Upper lobe of left lung (tissue), 6 donors: Measurements from ENCODE around the gene ALCAM. TPM values are rescaled to one million over a fixed set of nuclear protein-coding genes. Genes with fewer than 3 reads are reported as not detected.

Source experiments
- ATAC-seq, 2 donors: fragments of 200-7000 bp; cut with Tn5 transposase; one replicate each; pipeline ENCODE4 v1.9.1; 2022; ENCODE audit warnings: mild to moderate bottlenecking in 2 of 2, moderate library complexity in 2 of 2; ENCODE audit not compliant: low FRiP score in 2 of 2
- DNase-seq, 2 donors: peaks; one replicate each; pipeline ENCODE4 v3.0.0-alpha.2; 2019 to 2020
- H3K27ac ChIP-seq, 4 donors: fragments of 200-600 bp; sonication (generic); one replicate each; pipeline ENCODE4 v1.5.1; 2016 to 2019
- H3K27me3 ChIP-seq, 4 donors: fragments of 200-600 bp; sonication (generic); one replicate each; pipeline ENCODE4 v1.5.1; 2017 to 2019
- H3K36me3 ChIP-seq, 4 donors: fragments of 200-600 bp; sonication (generic); one replicate each; pipeline ENCODE4 v1.5.1; 2016 to 2019
- H3K4me1 ChIP-seq, 4 donors: fragments of 200-600 bp; sonication (generic); one replicate each; pipeline ENCODE4 v1.5.1; 2018 to 2019
- H3K4me3 ChIP-seq, 4 donors: fragments of 200-600 bp; sonication (generic); one replicate each; pipeline ENCODE4 v1.5.1; 2017 to 2019; ENCODE audit warnings: mild to moderate bottlenecking in 2 of 4, moderate library complexity in 1 of 4
- H3K9me3 ChIP-seq, 4 donors: fragments of 200-600 bp; sonication (generic); one replicate each; pipeline ENCODE4 v1.5.1; 2018 to 2019
- EP300 ChIP-seq, 4 donors: sonication (generic); formaldehyde crosslinking; IDR thresholded peaks; one replicate each; pipeline ENCODE4 v1.5.1; 2017; ENCODE audit warnings: antibody characterized with exemption in 4 of 4, control low read depth in 2 of 4
- POLR2A ChIP-seq, 4 donors: fragments of 450-650 bp; IDR thresholded peaks; one replicate each; pipeline ENCODE4 v1.5.1; 2016 to 2017; ENCODE audit warnings: antibody characterized with exemption in 4 of 4, mild to moderate bottlenecking in 2 of 4
- POLR2AphosphoS5 ChIP-seq, 2 donors: sonication (generic); formaldehyde crosslinking; IDR thresholded peaks; one replicate each; pipeline ENCODE4 v1.5.1; 2017; ENCODE audit warnings: antibody characterized with exemption in 2 of 2
- WGBS, 2 donors: methylation state at CpG; one replicate each; pipeline ENCODE4 v1.1.5; 2017 to 2018; 5-methylcytosine and 5-hydroxymethylcytosine counted together
- total RNA-seq, 6 donors: library from RNA; depleted of rRNA in 4 of 6; stranded (reverse); fragments of >200 nt in 4 of 6; gene quantifications; one replicate each; pipeline versions ENCODE4 v1.1.0 to v1.2.1, GENCODE V29; 2016 to 2021
- TF ChIP-seq, protein P1 (sequence below), 6 experiments: fragments of 450-650 bp in 4 of 6; fragments of 200-600 bp in 2 of 6; sonication (generic) in 2 of 6; IDR thresholded peaks; one replicate each; pipeline ENCODE4 v1.5.1; 2016 to 2019; ENCODE audit warnings: antibody characterized with exemption in 6 of 6
- donor health status: DM: no; HTN: no; CAD: no; lungs with moderate emphysema.
- donor health status: DM: no; HTN: yes; CAD: no; lungs with severe emphysema.

The ALCAM gene
- total RNA-seq, 6 donors from 2014 or later, result 129 to 390 (median 186) TPM

GRCh38 chr3:105579439-105579838 is 212.7 kb downstream of the ALCAM start:
- ATAC-seq (no peak), DNase-seq (no peak)
- WGBS, 2 donors, result 3 to 93% methylated on average over 1 of the region's 1 CpG
- H3K27ac ChIP-seq, result no peak overlapping the region
- H3K27me3 ChIP-seq, result no peaks in the 10 kb centered on the region
- TF ChIP-seq POLR2AphosphoS5 (IDR thresholded peaks at IDR 0.05), result no peak
- TF ChIP-seq, protein P1, sequence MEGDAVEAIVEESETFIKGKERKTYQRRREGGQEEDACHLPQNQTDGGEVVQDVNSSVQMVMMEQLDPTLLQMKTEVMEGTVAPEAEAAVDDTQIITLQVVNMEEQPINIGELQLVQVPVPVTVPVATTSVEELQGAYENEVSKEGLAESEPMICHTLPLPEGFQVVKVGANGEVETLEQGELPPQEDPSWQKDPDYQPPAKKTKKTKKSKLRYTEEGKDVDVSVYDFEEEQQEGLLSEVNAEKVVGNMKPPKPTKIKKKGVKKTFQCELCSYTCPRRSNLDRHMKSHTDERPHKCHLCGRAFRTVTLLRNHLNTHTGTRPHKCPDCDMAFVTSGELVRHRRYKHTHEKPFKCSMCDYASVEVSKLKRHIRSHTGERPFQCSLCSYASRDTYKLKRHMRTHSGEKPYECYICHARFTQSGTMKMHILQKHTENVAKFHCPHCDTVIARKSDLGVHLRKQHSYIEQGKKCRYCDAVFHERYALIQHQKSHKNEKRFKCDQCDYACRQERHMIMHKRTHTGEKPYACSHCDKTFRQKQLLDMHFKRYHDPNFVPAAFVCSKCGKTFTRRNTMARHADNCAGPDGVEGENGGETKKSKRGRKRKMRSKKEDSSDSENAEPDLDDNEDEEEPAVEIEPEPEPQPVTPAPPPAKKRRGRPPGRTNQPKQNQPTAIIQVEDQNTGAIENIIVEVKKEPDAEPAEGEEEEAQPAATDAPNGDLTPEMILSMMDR (IDR thresholded peaks at IDR 0.05), result no peak
- no peak for TF ChIP-seq EP300 (IDR thresholded peaks at IDR 0.05)
- TF ChIP-seq POLR2A (IDR thresholded peaks at IDR 0.05), result no peak
- no peaks in the 10 kb centered on the region for H3K9me3 ChIP-seq
- H3K36me3 ChIP-seq, result peaks cover 0 to 4% (median 0%) of the 10 kb centered on the region in 4 donors
- no peak overlapping the region for H3K4me3 ChIP-seq
- H3K4me1 ChIP-seq, result no peaks in the 10 kb centered on the region

DNA sequence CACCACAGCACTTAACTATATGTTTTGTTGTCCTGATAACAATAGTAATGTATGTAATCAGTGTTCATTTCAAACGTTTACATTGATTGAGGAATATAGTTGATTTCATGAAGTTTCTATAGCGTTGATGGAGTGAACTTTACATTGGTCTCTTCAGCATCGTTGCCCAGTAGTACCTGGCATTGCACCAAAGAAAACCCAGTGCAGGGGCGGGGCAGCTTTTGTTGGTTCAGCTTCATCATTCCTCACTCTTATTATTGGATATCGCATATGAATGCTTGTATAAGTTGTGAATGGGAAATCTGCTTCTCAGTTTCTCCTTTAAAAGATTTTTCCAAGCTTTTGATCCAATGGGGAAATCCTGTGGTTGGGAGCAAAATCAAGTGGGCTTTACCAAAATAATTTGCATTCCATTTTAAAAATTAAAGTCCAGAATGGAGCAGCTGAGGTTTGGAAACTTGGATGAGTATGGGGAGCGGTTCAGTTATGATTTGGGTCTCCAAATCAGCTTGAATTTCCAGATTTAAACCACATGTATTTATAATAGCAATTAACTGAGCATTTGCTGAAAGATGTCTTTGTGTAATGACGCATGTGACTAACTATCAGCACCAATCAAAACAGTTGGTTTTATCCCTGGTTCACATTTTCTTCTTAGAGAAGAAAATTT is 213.7 kb downstream of the ALCAM start:
- Histone ChIP-seq H3K27me3 (no peaks in the 10 kb centered on the region), H3K4me3 (no peak overlapping the region), H3K27ac (no peak overlapping the region), H3K9me3 (no peaks in the 10 kb centered on the region), H3K36me3 (no peaks in the 10 kb centered on the region), H3K4me1 (no peaks in the 10 kb centered on the region)
- ATAC-seq (no peak), DNase-seq (no peak)
- WGBS, 2 donors, result 72 to 79% methylated on average over 7 of the region's 7 CpGs
- TF ChIP-seq POLR2AphosphoS5 (IDR thresholded peaks at IDR 0.05) (no peak), POLR2A (IDR thresholded peaks at IDR 0.05) (no peak), EP300 (IDR thresholded peaks at IDR 0.05) (no peak)
- TF ChIP-seq, protein P1 (IDR thresholded peaks at IDR 0.05), result no peak

GRCh38 chr3:105582015-105582414 is 215.3 kb downstream of the ALCAM start:
- WGBS, 2 donors, result 91 to 93% methylated on average over 6 of the region's 6 CpGs
- no peak overlapping the region for H3K27ac ChIP-seq
- no peaks in the 10 kb centered on the region for H3K27me3 ChIP-seq
- no peaks in the 10 kb centered on the region for H3K36me3 ChIP-seq
- H3K4me3 ChIP-seq, result no peak overlapping the region
- H3K4me1 ChIP-seq, result no peaks in the 10 kb centered on the region
- no peaks in the 10 kb centered on the region for H3K9me3 ChIP-seq
- ATAC-seq (no peak), DNase-seq (no peak)
- TF ChIP-seq POLR2AphosphoS5 (IDR thresholded peaks at IDR 0.05), result no peak
- TF ChIP-seq, protein P1 (IDR thresholded peaks at IDR 0.05), result no peak
- TF ChIP-seq EP300 (IDR thresholded peaks at IDR 0.05), result no peak
- TF ChIP-seq POLR2A (IDR thresholded peaks at IDR 0.05), result no peak

GRCh38 chr3:105584003-105584790 is 217.5 kb downstream of the ALCAM start:
- H3K4me3 ChIP-seq, result no peak overlapping the region
- WGBS, 2 donors, result 92 to 98% methylated on average over 3 of the region's 3 CpGs
- no peak for DNase-seq
- no peaks in the 10 kb centered on the region for H3K9me3 ChIP-seq
- H3K4me1 ChIP-seq, result no peaks in the 10 kb centered on the region
- no peaks in the 10 kb centered on the region for H3K27me3 ChIP-seq
- H3K36me3 ChIP-seq, result no peaks in the 10 kb centered on the region
- H3K27ac ChIP-seq, result no peak overlapping the region
- ATAC-seq, result no peak
- TF ChIP-seq, protein P1 (IDR thresholded peaks at IDR 0.05), result no peak
- no peak for TF ChIP-seq EP300 (IDR thresholded peaks at IDR 0.05)
- no peak for TF ChIP-seq POLR2AphosphoS5 (IDR thresholded peaks at IDR 0.05)
- no peak for TF ChIP-seq POLR2A (IDR thresholded peaks at IDR 0.05)
